Activated CD4-positive, alpha-beta T cell treated with anti-CD3 and anti-CD28 coated beads, Interleukin-2, Interleukin-6, amounts not matched to agents 100 ng/mL and 50 ng/mL, durations not matched to agents 16 hours and 8 hours (primary cell): Measurements from ENCODE around the gene IMPACT.

Experiments
- DNase-seq: peaks from one replicate; pipeline ENCODE4 v3.0.0-alpha.2; 2020

The IMPACT gene

DNA sequence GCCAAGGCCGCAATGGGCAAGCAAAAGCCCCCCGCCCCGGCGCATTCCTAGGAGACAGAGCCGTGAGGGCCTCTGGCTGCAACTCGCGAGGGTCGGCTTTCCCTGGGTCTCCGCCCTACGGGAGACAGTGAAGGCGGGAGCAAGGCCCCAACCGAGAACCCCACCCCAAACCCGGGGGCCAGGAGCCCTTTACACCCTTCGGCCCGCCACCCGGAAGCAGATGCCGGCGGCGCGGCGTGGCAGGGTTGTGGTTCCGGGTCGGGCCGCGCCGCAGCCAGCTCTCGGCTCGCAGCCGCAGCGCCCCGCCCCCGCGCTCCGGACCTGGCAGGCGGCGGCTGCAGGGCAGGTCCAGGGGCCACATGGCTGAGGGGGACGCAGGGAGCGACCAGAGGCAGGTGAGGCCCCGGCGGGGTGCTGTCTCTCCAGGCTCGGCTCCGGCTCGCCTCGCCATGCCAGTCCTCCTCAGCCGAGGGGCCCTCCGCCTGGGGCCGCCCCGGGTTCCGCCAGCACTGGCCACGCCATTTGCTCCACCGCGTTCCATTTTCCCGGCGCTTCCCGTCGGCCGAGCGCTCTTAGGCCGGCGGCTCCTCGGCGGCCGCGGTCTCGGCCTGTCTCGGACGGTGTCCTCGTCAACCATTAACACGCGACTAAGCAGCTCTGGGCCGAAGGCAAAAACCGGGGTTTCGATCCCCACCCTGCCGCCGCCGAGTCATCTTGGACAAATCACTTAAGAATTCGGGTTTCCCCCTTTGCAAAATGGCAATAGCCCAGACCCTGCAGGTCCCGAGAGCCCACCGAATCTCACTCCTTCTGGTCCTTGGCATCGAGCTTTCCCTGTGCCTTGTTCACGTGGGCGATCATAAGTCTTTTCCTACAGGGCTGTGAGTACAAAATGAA, at the start of gene IMPACT:
Gene IMPACT, plus strand, starts transcription at position 273 of the 897 bp plus-strand sequence. Its CDS starts 87 bp downstream, at position 360.
- DNase-seq = peak; percentile 86

DNA sequence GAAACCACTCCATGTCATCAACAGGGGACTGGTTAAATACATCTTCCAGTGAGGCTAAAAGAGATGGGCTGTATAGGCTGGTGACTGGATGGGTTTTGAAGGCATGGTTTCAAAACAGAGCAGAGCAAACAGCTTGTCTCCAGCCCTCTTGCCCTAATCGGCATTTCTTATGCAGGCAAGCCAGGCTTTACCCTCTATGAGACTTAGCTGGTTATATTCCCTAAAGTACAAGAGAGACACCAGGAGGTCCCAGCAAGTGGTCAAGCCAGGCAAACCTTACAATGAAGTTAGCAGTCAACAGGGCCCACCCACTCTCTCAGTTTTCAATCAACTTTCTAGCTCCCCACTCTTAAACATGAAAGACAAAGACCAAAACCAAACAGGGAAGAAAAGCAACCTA, 47.9 kb upstream of the IMPACT start:
- DNase-seq = no peak

GRCh38 chr18:24380163-24380747, 46.2 kb upstream of the IMPACT start:
- no peak for DNase-seq

GRCh38 chr18:24381126-24381525, 45.3 kb upstream of the IMPACT start:
- DNase-seq = no peak

- no peak for DNase-seq
Observed at GRCh38 chr18:24386681-24387080, 39.8 kb upstream of the IMPACT start.

GRCh38 chr18:24388957-24389356, 37.5 kb upstream of the IMPACT start:
- DNase-seq = no peak

DNA sequence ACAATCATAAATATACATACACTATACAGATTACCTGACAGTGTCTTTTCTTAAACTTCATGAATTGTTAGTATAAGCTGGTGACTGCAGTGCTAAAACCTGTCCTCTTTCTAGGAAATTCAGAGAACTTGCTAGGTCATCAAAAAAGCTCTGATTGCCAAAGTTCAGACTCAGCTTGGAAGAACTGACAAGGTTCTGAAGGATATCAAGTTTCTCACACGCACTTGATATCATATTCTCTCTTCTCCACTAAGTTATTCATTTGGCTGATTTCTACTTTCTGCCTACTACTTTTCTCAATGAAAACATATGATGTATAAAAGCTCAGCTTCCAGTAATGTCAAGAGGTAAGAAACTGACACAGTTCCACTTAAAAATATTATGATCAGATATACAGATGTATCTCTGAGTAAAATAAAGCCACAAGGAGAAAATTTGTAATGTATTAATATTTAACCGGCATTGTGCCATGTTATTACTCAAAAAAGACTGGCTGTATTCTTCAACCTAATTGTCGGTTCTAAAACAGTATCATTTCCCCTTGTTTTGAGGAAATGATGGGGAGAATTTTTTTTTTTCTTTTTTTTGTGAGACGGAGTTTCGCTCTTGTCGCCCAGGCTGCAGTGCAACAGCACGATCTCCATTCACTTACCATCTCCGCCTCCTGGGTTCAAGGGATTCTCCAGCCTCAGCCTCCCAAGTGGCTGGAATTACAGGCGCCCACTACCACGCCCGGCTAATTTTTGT, 31.2 kb upstream of the IMPACT start:
- no peak for DNase-seq

DNA sequence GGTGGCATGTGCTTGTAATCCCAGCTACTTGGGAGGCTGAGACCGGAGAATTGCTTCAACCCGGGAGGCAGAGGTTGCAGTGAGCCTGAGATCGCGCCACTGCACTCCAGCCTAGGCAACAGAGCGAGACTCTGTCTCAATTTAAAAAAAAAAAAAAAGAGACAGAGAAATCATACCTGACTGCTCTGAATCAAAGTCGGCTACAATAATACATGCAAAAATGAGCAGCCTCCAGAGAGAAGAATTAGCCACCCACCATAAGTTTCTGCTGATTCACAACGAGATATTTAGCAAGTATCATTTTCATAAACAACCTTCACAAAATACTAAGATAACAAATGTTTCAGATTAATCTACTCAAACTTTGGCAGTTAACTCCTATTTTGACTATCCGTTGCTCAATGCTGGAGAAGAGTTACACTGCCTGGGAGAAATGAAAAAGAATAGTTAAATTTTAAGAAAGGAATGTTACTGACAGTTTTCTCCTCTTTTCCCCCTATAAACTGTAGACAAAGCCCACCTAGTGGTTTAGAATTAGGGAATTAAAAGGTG, 30.3 kb upstream of the IMPACT start:
- DNase-seq = peak; percentile 34

- DNase-seq = peak; percentile 49
Observed at GRCh38 chr18:24397131-24397693, 29.3 kb upstream of the IMPACT start.

DNA sequence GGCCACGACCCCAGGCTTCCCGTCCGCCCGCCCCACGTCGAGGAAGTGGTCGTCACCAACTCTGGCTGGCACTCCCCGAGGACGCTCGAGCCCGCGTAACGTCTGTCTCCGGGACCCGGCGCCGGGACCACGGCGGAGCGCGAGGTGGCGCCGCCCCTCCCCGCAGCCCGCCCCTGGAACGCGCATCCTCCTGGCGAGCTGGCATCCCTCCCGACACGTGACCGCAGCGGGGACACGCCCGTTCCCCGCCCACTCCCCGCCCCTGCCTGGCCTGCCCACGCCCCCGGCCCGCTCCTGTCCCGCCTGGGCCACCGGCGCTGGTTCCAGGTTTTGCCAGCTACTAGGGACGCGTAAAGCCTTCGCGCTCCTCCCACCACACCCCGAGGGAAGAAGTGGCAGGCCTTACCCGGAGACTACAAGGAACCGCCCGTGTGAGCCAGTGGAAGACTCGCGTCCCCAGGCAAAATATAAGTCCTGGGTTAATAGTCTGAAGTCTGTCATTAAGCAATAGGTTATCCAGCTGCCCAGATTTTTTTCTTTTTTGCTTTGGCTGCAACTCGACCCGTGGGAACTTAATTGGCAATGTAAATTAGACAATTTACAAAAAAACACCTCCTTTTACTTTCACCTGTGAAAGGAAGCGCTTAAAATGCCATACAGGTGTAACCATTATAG, 28.6 kb upstream of the IMPACT start, which contains the start of gene OSBPL1A:
Gene OSBPL1A, minus strand, starts transcription at position 131 of the 675 bp plus-strand sequence. CDS start 20,291 bp downstream, outside the sequence.
- DNase-seq = peak; percentile 92

- no peak for DNase-seq
Observed at GRCh38 chr18:24398540-24398939, 27.9 kb upstream of the IMPACT start.

DNA sequence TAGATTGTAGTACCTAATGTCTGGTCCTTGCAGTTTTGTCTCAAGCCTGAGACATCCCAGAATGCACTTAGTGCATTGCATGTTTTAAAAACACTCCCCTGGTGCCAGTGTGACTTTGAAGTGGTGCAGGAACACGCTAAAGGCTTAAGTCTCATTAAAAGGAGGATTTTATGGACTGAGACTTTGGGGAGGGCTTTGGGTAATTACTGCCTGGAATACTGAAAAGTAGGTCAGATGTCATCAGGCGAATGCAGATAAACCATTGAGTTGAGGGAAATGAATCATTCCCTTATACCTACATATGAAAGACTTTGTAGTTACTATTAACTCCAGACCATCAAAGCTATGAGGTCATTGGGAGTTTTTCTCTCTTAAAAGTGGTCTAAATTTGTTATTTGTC, 25.9 kb upstream of the IMPACT start:
- no peak for DNase-seq

DNA sequence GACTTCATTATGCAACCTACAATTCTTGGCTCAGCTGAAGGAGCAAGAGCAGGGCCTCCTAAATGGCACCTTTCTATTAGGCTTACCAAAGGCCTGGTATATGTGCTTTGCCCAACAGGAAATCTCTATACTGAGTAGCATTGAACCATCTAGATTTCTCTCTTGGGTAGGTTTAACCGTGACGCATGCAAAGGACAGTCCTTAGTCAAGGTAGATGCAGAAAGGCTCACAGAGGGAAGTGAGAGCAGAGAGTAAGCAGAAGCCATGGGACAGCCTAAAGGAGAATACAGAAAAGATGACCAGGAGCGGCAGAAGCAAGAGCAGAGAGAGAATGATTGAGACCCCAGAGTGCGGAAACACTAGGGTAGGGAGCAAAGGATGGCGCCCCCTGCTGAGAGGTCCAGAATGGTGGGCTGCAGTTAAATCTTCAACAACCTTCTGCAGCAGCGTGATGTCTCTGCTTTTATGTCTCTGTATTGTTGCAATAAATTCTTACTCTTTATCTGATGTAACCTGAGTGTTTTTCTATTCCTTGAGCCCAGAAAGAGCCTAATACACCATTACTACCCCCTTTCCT, 24.2 kb upstream of the IMPACT start:
- no peak for DNase-seq

DNA sequence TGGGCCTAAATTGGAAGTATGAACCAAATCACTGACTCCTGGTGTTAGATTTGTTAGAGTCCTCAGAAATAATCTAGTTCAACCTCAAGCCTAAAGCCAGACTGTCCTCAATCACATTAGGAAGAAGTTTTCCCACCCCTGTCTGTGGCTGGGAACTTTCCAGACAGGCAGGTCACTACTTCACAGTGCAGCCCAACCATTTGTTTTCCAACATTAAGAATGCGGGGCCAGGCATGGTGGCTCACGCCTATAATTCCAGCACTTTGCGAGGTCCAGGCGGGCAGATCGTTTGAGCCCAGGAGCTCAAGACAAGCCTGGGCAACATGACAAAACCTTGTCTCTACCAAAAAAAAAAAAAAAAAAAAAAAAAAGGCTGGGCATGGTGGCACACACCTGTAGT, 23.4 kb upstream of the IMPACT start:
- no peak for DNase-seq

DNA sequence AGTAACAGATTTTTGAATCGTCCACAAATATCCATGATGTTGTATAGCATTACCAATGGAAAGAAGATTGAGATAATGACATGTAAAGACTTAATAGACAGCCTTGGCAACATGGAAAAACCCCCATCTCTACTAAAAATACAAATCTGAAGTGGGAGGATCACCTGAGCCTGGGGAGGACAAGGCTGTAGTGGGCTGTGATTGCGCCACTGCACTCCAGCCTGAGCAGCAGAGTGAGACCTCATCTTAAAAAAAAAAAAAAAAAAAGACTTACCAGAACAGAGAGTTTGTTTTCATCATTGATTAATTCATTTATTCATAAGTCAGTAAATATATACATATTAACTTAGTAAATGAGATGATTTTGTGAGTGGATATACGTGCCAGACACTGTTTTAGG, 21.9 kb upstream of the IMPACT start:
- DNase-seq = no peak

DNA sequence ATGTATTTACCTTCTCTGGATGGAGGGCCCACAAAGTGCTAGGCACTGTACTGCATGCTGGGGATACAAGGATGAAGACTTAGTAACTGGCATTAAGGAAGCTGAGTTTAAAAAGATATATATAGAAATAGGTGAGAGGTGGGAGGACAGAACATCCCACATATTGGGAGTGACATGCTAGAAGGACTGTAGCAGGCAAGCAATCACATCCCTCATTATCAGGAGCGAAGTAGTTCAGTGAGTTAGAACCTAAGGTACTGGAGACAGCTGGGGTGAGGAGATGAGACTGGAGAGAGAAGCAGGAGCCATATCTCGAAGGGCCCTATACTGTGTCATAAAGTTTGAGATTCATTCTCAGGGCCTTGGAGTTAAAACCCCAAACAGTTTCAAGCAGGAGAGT, 18.0 kb upstream of the IMPACT start:
- DNase-seq = no peak

DNA sequence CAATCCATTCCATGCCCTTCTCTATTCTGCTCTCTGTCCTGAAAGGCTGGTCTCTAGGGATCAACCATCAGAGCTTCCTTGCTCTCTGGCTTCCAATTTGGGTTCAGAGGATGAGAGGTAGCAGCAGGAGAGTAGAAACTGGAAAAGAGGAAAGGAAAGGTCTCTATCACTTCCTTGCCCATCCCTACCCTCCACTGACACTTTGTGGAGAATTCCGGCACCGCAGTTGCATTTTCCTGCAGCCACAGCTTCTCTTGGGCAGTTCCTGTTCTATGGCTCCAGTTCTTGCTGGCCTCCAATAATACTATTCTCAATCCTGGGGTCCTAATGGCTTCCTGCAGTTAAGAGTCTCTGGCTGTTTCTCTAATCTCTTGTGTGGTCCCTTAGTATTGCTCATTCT, 13.3 kb upstream of the IMPACT start:
- DNase-seq = no peak

DNA sequence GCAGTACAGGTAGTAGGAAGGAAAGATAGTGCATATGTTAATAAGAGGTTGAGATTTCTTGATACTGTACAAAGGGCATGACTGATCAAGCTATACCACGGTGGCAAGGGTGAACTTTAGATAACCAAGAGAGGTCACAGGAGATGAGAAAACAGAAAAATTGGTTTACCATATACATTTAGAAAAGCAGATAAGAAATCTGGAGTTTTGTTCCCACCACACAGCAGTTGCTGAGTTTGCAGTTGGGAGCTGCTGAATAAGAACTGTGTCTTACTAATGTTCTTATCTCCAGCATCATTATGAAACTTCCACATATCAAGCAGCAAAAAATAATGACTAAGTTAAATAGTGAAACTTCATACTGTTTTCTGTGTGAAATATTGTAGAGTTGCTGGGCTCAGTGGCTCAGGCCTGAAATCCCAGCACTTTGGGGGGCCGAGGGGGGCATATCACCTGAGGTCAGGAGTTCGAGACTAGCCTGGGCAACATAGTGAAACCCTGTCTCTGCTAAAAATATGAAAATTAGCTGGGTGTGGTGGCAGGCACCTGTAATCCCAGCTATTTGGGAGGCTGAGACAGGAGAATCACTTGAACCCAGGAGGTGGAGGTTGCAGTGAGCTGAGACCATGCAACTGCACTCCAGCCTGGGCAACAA, 12.0 kb upstream of the IMPACT start:
- DNase-seq = peak; percentile 84

DNA sequence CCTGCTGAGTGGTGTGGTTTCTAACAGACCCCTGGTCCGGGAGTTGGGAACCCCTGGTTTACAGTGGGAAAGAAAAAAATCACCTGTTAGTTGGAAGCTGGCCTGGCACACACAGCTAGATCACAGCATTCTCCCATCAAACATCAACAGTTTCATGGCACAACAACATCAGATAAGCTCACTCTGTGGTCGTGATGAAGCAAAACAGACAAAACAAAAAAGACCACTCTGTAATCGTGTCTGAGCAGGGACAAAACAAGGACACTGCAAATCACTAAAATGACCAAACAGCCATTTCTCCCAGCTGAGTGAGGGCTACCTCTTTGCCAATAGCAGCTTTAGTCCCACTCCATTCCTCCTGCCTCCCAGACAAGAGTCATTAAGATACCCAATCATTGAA, 9.0 kb upstream of the IMPACT start:
- no peak for DNase-seq

GRCh38 chr18:24420551-24420950, 5.9 kb upstream of the IMPACT start:
- no peak for DNase-seq

- no peak for DNase-seq
Observed at GRCh38 chr18:24421831-24422230, 4.6 kb upstream of the IMPACT start.

DNA sequence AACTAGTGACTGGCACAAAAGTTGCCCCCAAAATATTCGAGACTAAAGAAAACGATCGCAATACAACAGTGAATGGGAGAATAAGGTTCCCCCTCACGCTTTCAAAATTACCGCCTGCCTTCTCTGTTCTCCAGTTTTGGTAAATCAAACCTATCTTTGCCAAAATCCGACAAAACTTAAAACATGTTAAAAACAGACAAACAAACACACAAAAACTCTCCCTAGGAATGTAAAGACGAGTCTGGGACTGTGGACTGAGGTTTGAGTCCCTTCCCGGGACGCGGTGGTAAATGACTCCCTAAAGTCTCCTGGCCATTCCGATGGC, 435 bp upstream of the IMPACT start:
- DNase-seq = no peak
